Fibroblast of lung (primary cell): ENCODE data around the gene ONECUT2. TPM values are rescaled to one million over a fixed set of nuclear protein-coding genes. Genes with fewer than 3 reads are reported as not detected.
"Not testable (repeated sequence)": the region's sequence is repeated elsewhere in the genome, so short reads cannot be mapped to it uniquely, and the experiment has no call there.

ENCODE experiments used
- DNase-seq, 2 donors: peaks; one replicate each; pipeline versions ENCODE4 v3.0.0 to v3.0.0-alpha.2; 2010; ENCODE audit warnings: low read depth in 2 of 2
- H2AFZ ChIP-seq: 2 replicates; pipeline ENCODE4 v1.5.1; 2012; ENCODE audit warnings: low read length, control low read depth, inconsistent platforms
- H3K27ac ChIP-seq: 2 replicates; pipeline ENCODE4 v1.5.1; 2011; ENCODE audit warnings: low read length, control low read depth; ENCODE audit not compliant: insufficient read depth
- H3K27me3 ChIP-seq: 2 replicates; pipeline ENCODE4 v1.5.1; 2011; ENCODE audit warnings: mild to moderate bottlenecking, low read length; ENCODE audit not compliant: control insufficient read depth, insufficient read depth
- H3K36me3 ChIP-seq: 2 replicates; pipeline ENCODE4 v1.5.1; 2011; ENCODE audit warnings: low read length; ENCODE audit not compliant: control insufficient read depth, insufficient read depth
- H3K4me1 ChIP-seq: 2 replicates; pipeline ENCODE4 v1.5.1; 2011; ENCODE audit warnings: low read length; ENCODE audit not compliant: control insufficient read depth, insufficient read depth; ENCODE audit errors: extremely low read depth
- H3K4me2 ChIP-seq: 2 replicates; pipeline ENCODE4 v1.5.1; 2011; ENCODE audit warnings: low read length, control low read depth; ENCODE audit not compliant: insufficient read depth; ENCODE audit errors: extremely low read depth
- H3K4me3 ChIP-seq, 4 experiments: fragments of 200-600 bp in 1 of 4; sonication (generic) in 1 of 4; replicated peaks in 1 of 4; 2 replicates each; pipeline ENCODE4 v1.5.1; 2011 to 2016; ENCODE audit warnings: low read length in 4 of 4, low read depth in 3 of 4, mild to moderate bottlenecking in 3 of 4, control low read depth in 2 of 4, inconsistent platforms in 1 of 4, mixed read lengths in 1 of 4; ENCODE audit not compliant: insufficient read depth in 1 of 4; ENCODE audit errors: control extremely low read depth in 1 of 4
- H3K79me2 ChIP-seq: 2 replicates; pipeline ENCODE4 v1.5.1; 2012; ENCODE audit warnings: mild to moderate bottlenecking, low read length, inconsistent platforms; ENCODE audit not compliant: control insufficient read depth, insufficient read depth
- H3K9ac ChIP-seq: 2 replicates; pipeline ENCODE4 v1.5.1; 2011; ENCODE audit warnings: mild to moderate bottlenecking, low read length, control low read depth; ENCODE audit not compliant: insufficient read depth
- H3K9me3 ChIP-seq: 2 replicates; pipeline ENCODE4 v1.5.1; 2012; ENCODE audit warnings: low read depth, low read length; ENCODE audit not compliant: control insufficient read depth, insufficient read depth
- H4K20me1 ChIP-seq: 2 replicates; pipeline ENCODE4 v1.5.1; 2011; ENCODE audit warnings: low read length; ENCODE audit not compliant: control insufficient read depth, insufficient read depth; ENCODE audit errors: extremely low read depth
- CTCF ChIP-seq, 2 donors: IDR thresholded peaks in 1 of 2; conservative IDR thresholded peaks in 1 of 2; 1 replicate in 1 of 2; 2 replicates in 1 of 2; pipeline ENCODE4 v1.5.1; 2011 to 2012; ENCODE audit warnings: low read length in 2 of 2, control low read depth in 1 of 2, inconsistent platforms in 1 of 2, low read depth in 1 of 2, mild to moderate bottlenecking in 1 of 2
- EZH2 ChIP-seq: IDR thresholded peaks from 2 replicates; pipeline ENCODE4 v1.5.1; 2012; ENCODE audit warnings: low read length, control low read depth, mild to moderate bottlenecking; ENCODE audit errors: missing control alignments
- polyA minus RNA-seq: library from RNA; depleted of rRNA, polyadenylated mRNA; stranded (reverse); fragments of >200 nt; gene quantifications from 2 replicates; pipeline ENCODE4 v1.2.3, GENCODE V29; 2011; ENCODE audit warnings: low replicate concordance
- polyA plus RNA-seq, 2 donors: library from polyadenylated mRNA; depleted of rRNA in 1 of 2; stranded (reverse) in 1 of 2; unstranded in 1 of 2; fragments of >200 nt; gene quantifications; 2 replicates each; pipeline ENCODE4 v1.2.1, GENCODE V29; 2011 to 2012; ENCODE audit warnings: missing spikeins in 1 of 2
- total RNA-seq: library from RNA; depleted of rRNA; stranded (reverse); fragments of >200 nt; gene quantifications from 2 replicates; pipeline ENCODE4 v1.2.1, GENCODE V29; 2014

The ONECUT2 gene
- total RNA-seq (under 0.01 TPM in 2 replicates), polyA plus RNA-seq (under 0.01 and 0.01 TPM in 2 replicates), polyA minus RNA-seq (not detected in 2 replicates)
- polyA plus RNA-seq (2012): 0.01 TPM in 1 of 2 replicates, not detected in the other

GRCh38 chr18:57434536-57435494 is at the start of gene ONECUT2:
Gene ONECUT2, plus strand, starts transcription at chr18:57435374. Its CDS starts 343 bp downstream, at chr18:57435717.
- H4K20me1 ChIP-seq: no peaks in the 10 kb centered on the region
- TF ChIP-seq CTCF (conservative IDR thresholded peaks at IDR 0.05 in 1 of 2, IDR thresholded peaks at IDR 0.05 in 1 of 2; ENCODE audit: low read depth in 1 of 2, low read length in 2 of 2): no peak
- TF ChIP-seq EZH2: peak; percentile 54
- peaks cover 5% of the 10 kb centered on the region for H3K4me1 ChIP-seq
- peak within 1 kb of the TSS; percentile 64 for H2AFZ ChIP-seq
- H3K27me3 ChIP-seq: peaks cover 80% of the 10 kb centered on the region
- no peaks in the 10 kb centered on the region for H3K36me3 ChIP-seq
- peak within 1 kb of the TSS; percentile 38 to 66 (median 54) for H3K4me3 ChIP-seq
- H3K4me2 ChIP-seq: peak within 1 kb of the TSS; percentile 85
- H3K9ac ChIP-seq: no peak within 1 kb of the TSS
- no peak within 1 kb of the TSS for H3K27ac ChIP-seq
- H3K79me2 ChIP-seq: no peaks in the 10 kb centered on the region
- no peaks in the 10 kb centered on the region for H3K9me3 ChIP-seq
- DNase-seq: peak; percentile 86

- TF ChIP-seq EZH2: no peak
- TF ChIP-seq CTCF (conservative IDR thresholded peaks at IDR 0.05 in 1 of 2, IDR thresholded peaks at IDR 0.05 in 1 of 2; ENCODE audit: low read depth in 1 of 2, low read length in 2 of 2): no peak
- Histone ChIP-seq H3K27ac (no peak overlapping the region), H3K4me3 (no peak overlapping the region), H2AFZ (no peak overlapping the region), H4K20me1 (no peaks in the 10 kb centered on the region), H3K4me1 (no peaks in the 10 kb centered on the region), H3K9ac (no peak overlapping the region), H3K36me3 (no peaks in the 10 kb centered on the region), H3K79me2 (no peaks in the 10 kb centered on the region), H3K9me3 (no peaks in the 10 kb centered on the region), H3K4me2 (no peak overlapping the region), H3K27me3 (no peaks in the 10 kb centered on the region)
- no peak for DNase-seq
Observed at GRCh38 chr18:57389271-57389670, 45.9 kb upstream of the ONECUT2 start.

GRCh38 chr18:57390044-57390443 is 45.1 kb upstream of the ONECUT2 start:
- TF ChIP-seq EZH2 (no peak), CTCF (conservative IDR thresholded peaks at IDR 0.05 in 1 of 2, IDR thresholded peaks at IDR 0.05 in 1 of 2; ENCODE audit: low read depth in 1 of 2, low read length in 2 of 2) (no peak)
- Histone ChIP-seq H3K36me3 (no peaks in the 10 kb centered on the region), H3K27me3 (no peaks in the 10 kb centered on the region), H3K9ac (no peak overlapping the region), H3K4me1 (no peaks in the 10 kb centered on the region), H3K9me3 (no peaks in the 10 kb centered on the region), H3K4me3 (no peak overlapping the region), H3K27ac (no peak overlapping the region), H4K20me1 (no peaks in the 10 kb centered on the region), H3K79me2 (no peaks in the 10 kb centered on the region), H3K4me2 (no peak overlapping the region), H2AFZ (no peak overlapping the region)
- DNase-seq: no peak

DNA sequence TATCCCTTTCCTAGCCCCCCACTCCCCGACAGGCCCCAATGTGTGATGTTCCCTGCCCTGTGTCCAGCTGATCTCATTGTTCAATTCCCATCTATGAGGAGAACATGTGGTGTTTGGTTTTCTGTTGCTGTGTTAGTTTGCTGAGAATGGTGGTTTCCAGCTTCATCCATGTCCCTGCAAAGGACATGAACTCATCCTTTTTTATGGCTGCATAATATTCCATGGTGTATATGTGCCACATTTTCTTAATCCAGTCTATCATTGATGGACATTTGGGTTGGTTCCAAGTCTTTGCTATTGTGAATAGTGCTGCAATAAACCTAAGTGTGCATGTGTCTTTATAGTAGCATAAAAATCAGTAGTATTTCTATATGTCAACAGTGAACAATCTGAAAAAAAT is 40.4 kb upstream of the ONECUT2 start:
- not testable (repeated sequence) for DNase-seq, H3K27me3 ChIP-seq, H4K20me1 ChIP-seq, H3K4me3 ChIP-seq, H2AFZ ChIP-seq, H3K36me3 ChIP-seq, H3K9me3 ChIP-seq, H3K4me1 ChIP-seq, H3K27ac ChIP-seq, H3K4me2 ChIP-seq, H3K79me2 ChIP-seq, H3K9ac ChIP-seq
